Stomach (tissue), 9 donors: ENCODE data around the gene R3HDM2. TPM values are rescaled to one million over a fixed set of nuclear protein-coding genes. Genes with fewer than 3 reads are reported as not detected.
"Not testable (repeated sequence)": the region's sequence is repeated elsewhere in the genome, so short reads cannot be mapped to it uniquely, and the experiment has no call there.

Source experiments
- DNase-seq, 2 donors: peaks; one replicate each; pipeline versions ENCODE4 v3.0.0 to v3.0.0-alpha.2; 2013 to 2019
- H3K27ac ChIP-seq, 5 donors: fragments of 200-600 bp in 4 of 5; sonication (generic) in 4 of 5; one replicate each; pipeline ENCODE4 v1.5.1; 2013 to 2019; ENCODE audit warnings: mild to moderate bottlenecking in 1 of 5, moderate library complexity in 1 of 5
- H3K27me3 ChIP-seq, 3 donors: fragments of 200-600 bp; sonication (generic); one replicate each; pipeline ENCODE4 v1.5.1; 2017 to 2019; ENCODE audit warnings: mixed run types in 1 of 3
- H3K36me3 ChIP-seq, 4 donors: fragments of 200-600 bp; sonication (generic); 1 replicate in 3 of 4; 2 replicates in 1 of 4; pipeline ENCODE4 v1.5.1; 2016 to 2019
- H3K4me1 ChIP-seq, 4 donors: fragments of 200-600 bp; sonication (generic); one replicate each; pipeline ENCODE4 v1.5.1; 2016 to 2019
- H3K4me3 ChIP-seq, 4 donors: fragments of 200-600 bp; sonication (generic) in 3 of 4; one replicate each; pipeline ENCODE4 v1.5.1; 2016 to 2019; ENCODE audit warnings: mild to moderate bottlenecking in 1 of 4
- H3K9me3 ChIP-seq, 4 donors: fragments of 200-600 bp; sonication (generic); one replicate each; pipeline ENCODE4 v1.5.1; 2016 to 2019
- CTCF ChIP-seq, 7 experiments: fragments of 450-650 bp in 4 of 7; fragments of 200-600 bp in 3 of 7; sonication (generic) in 3 of 7; IDR thresholded peaks; one replicate each; pipeline ENCODE4 v1.5.1; 2016 to 2019; ENCODE audit warnings: antibody characterized with exemption in 7 of 7, control low read depth in 2 of 7, mild to moderate bottlenecking in 1 of 7
- EP300 ChIP-seq: sonication (generic); formaldehyde crosslinking; IDR thresholded peaks from one replicate; pipeline ENCODE4 v1.6.1; 2017; ENCODE audit warnings: antibody characterized with exemption
- POLR2A ChIP-seq, 4 donors: fragments of 450-650 bp; IDR thresholded peaks; one replicate each; pipeline ENCODE4 v1.6.1; 2016; ENCODE audit warnings: antibody characterized with exemption in 4 of 4, control low read depth in 2 of 4, mild to moderate bottlenecking in 1 of 4, moderate library complexity in 1 of 4
- POLR2AphosphoS5 ChIP-seq, 3 donors: sonication (generic); formaldehyde crosslinking; IDR thresholded peaks; one replicate each; pipeline ENCODE4 v1.6.1; 2016; ENCODE audit warnings: antibody characterized with exemption in 3 of 3
- WGBS, 5 donors: extraction: QIAGEN DNeasy Blood & Tissue Kit in 3 of 5; methylation state at CpG; one replicate each; pipeline versions ENCODE4 v1.1.5 to v1.1.7; 2013 to 2018; 5-methylcytosine and 5-hydroxymethylcytosine counted together
- intact Hi-C: fragments of 100-400 bp; cut with DNase I; formaldehyde crosslinking; loops from one replicate; pipeline ENCODE4 v1.15.1; 2023; ENCODE audit warnings: low total_unique reads
- polyA plus RNA-seq, 3 donors: library from polyadenylated mRNA; stranded (reverse); fragments of 200-250 nt; gene quantifications; one replicate each; pipeline ENCODE4 v1.2.3, GENCODE V29; 2013
- total RNA-seq, 5 donors: library from RNA; depleted of rRNA; stranded (reverse); fragments of >200 nt; gene quantifications; one replicate each; pipeline versions ENCODE4 v1.1.0 to v1.2.3, GENCODE V29; 2014 to 2016
- donor health status: healthy with polysubstance abuse.
- donor health status: Bipolar disorder and iron deficiency.
- donor health status: healthy.

The R3HDM2 gene
- total and polyA plus RNA-seq, 8 donors: 12.4 to 64.3 (median 24.5) TPM

- H3K27ac ChIP-seq: no peak overlapping the region
- no peaks in the 10 kb centered on the region for H3K9me3 ChIP-seq
- H3K4me1 ChIP-seq: no peaks in the 10 kb centered on the region
- H3K4me3 ChIP-seq: no peak overlapping the region
- peaks cover 39 to 98% (median 95%) of the 10 kb centered on the region in 4 donors for H3K36me3 ChIP-seq
- no peak for DNase-seq
- TF ChIP-seq EP300: no peak
- TF ChIP-seq POLR2AphosphoS5 (IDR thresholded peaks at IDR 0.05): no peak
- no peak for TF ChIP-seq POLR2A (IDR thresholded peaks at IDR 0.05)
- TF ChIP-seq CTCF (IDR thresholded peaks at IDR 0.05): no peak
- WGBS, 5 donors: 95 to 100% (median 97%) methylated on average over 3 of the region's 3 CpGs
- no peaks in the 10 kb centered on the region for H3K27me3 ChIP-seq
- intact Hi-C loops: no loop called here
Observed at GRCh38 chr12:57300961-57301584, 129.8 kb downstream of the R3HDM2 start.

DNA sequence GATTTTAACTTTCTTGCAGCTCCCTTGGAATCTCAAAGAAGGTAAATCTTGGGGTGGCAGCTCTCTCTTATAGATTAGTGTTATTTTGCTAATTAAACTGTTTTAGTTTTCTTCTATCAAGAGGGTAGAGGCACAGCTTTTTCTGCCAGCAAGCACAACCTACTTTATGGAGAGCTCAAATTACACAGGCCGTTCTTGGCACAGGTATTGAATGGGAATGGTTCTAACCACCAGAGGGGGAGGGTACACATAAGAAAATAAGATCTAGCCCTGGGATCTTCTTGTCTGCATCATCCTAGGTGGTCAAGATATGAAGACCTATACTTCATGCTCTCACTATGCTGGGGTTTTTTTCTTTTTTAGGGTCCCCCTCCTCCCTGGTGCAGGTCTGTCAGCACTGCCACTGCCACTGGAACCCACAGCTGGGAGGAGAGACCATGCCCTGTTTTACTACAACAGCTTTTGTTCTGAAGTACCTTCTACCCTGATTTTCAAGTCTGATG lies 131.3 kb downstream of the R3HDM2 start:
- Histone ChIP-seq H3K9me3 (no peaks in the 10 kb centered on the region), H3K36me3 (peaks cover 54 to 100% (median 96%) of the 10 kb centered on the region in 4 donors), H3K27me3 (no peaks in the 10 kb centered on the region), H3K27ac (no peak overlapping the region), H3K4me3 (no peak overlapping the region), H3K4me1 (no peaks in the 10 kb centered on the region)
- no peak for DNase-seq
- TF ChIP-seq POLR2AphosphoS5 (IDR thresholded peaks at IDR 0.05) (no peak), EP300 (no peak), CTCF (IDR thresholded peaks at IDR 0.05) (no peak), POLR2A (IDR thresholded peaks at IDR 0.05) (no peak)
- intact Hi-C loops: no loop called here
- 31 to 80% (median 48%) methylated on average over 1 of the region's 1 CpG for WGBS, 5 donors

GRCh38 chr12:57296291-57296690 lies 134.6 kb downstream of the R3HDM2 start:
- H3K27me3 ChIP-seq: no peaks in the 10 kb centered on the region
- TF ChIP-seq POLR2AphosphoS5 (IDR thresholded peaks at IDR 0.05) (no peak), POLR2A (IDR thresholded peaks at IDR 0.05) (no peak), CTCF (IDR thresholded peaks at IDR 0.05) (no peak), EP300 (no peak)
- WGBS, 5 donors: 92 to 96% (median 94%) methylated on average over 4 of the region's 4 CpGs
- H3K27ac ChIP-seq: no peak overlapping the region
- H3K36me3 ChIP-seq: peaks cover 50 to 100% (median 98%) of the 10 kb centered on the region in 4 donors
- no peaks in the 10 kb centered on the region for H3K4me1 ChIP-seq
- intact Hi-C loops: no loop called here
- H3K9me3 ChIP-seq: no peaks in the 10 kb centered on the region
- H3K4me3 ChIP-seq: no peak overlapping the region
- DNase-seq: no peak

DNA sequence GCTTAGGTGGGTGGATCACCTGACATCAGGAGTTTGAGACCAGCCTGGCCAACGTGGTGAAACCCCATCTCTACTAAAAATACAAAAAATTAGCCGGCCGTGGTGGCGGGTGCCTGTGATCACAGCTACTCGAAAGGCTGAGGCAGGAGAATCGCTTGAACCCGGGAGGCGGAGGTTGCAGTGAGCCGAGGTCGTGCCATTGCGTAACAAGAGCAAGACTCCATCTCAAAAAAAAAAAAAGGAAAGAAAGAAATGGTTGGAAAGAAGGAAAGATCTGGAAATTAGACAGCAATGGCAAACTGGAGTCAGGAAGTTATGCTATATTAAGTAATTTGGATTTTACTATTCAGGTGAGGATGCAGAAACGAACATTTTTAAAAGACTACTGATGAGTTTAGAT lies 148.8 kb downstream of the R3HDM2 start:
- H3K4me1 ChIP-seq: peaks cover 0 to 15% (median 6%) of the 10 kb centered on the region in 4 donors
- DNase-seq, intact Hi-C loops, H3K27me3 ChIP-seq, H3K4me3 ChIP-seq, H3K9me3 ChIP-seq, H3K27ac ChIP-seq: not testable (repeated sequence)
- WGBS, 5 donors: 92 to 94% (median 93%) methylated on average over 12 of the region's 12 CpGs
- peaks cover 47 to 100% (median 91%) of the 10 kb centered on the region in 4 donors for H3K36me3 ChIP-seq
